Measurements from ENCODE around the gene SRP54. TPM values are rescaled to one million over a fixed set of nuclear protein-coding genes. Genes with fewer than 3 reads are reported as not detected.

SRP54 gene
- total RNA-seq, 1 experiment from 2014 or later: 57.6 TPM

DNA sequence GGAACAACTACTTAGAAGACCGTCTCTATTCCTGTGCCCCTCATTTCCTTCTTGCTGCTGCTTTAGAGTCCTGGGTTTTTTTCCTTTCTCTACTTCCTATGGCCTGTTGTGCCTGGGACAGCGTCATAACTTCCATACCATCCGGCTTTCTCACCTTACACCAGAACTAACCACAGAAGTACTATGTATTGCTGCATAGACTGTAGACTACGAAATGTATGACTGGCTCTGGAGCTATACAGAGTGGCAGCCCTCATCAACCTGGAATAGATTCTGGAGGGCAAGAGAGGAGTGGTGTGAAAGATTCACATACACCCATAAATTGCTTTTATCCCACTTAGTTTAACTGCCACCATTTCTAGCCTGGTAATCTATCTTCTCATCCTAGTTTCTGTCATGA, 16.9 kb upstream of the SRP54 start:
- intact Hi-C loops (cut with micrococcal nuclease; ENCODE audit: unreplicated experiment): no loop called here
- Mint-ChIP-seq H3K36me3 (ENCODE audit: insufficient read depth, unreplicated experiment) (no peaks in the 10 kb centered on the region), H3K4me1 (ENCODE audit: low read depth, unreplicated experiment) (no peaks in the 10 kb centered on the region), H3K9me3 (ENCODE audit: low read depth, unreplicated experiment) (no peaks in the 10 kb centered on the region), H3K27ac (ENCODE audit: unreplicated experiment) (no peak overlapping the region), H3K4me3 (ENCODE audit: low read depth, unreplicated experiment) (no peak overlapping the region), H3K27me3 (ENCODE audit: unreplicated experiment) (no peaks in the 10 kb centered on the region)
- CTCF ChIA-PET: no interaction called here
- no TSS peak for BruUV-seq (replicated peaks)
- DNase-seq: no peak
- no peak for TF ChIP-seq CTCF (IDR thresholded peaks at IDR 0.05; ENCODE audit: unreplicated experiment)

- no peaks in the 10 kb centered on the region for H3K27me3 Mint-ChIP-seq (ENCODE audit: unreplicated experiment)
- TF ChIP-seq CTCF (IDR thresholded peaks at IDR 0.05; ENCODE audit: unreplicated experiment): no peak
- BruUV-seq (replicated peaks): no TSS peak
- H3K27ac Mint-ChIP-seq (ENCODE audit: unreplicated experiment): no peak overlapping the region
- intact Hi-C loops (cut with micrococcal nuclease; ENCODE audit: unreplicated experiment): no loop called here
- CTCF ChIA-PET: no interaction called here
- H3K4me3 Mint-ChIP-seq (ENCODE audit: low read depth, unreplicated experiment): no peak overlapping the region
- no peaks in the 10 kb centered on the region for H3K36me3 Mint-ChIP-seq (ENCODE audit: insufficient read depth, unreplicated experiment)
- H3K9me3 Mint-ChIP-seq (ENCODE audit: low read depth, unreplicated experiment): no peaks in the 10 kb centered on the region
- DNase-seq: no peak
- no peaks in the 10 kb centered on the region for H3K4me1 Mint-ChIP-seq (ENCODE audit: low read depth, unreplicated experiment)
Measured at GRCh38 chr14:34966413-34966812, 16.4 kb upstream of the SRP54 start.

- intact Hi-C loops (cut with micrococcal nuclease; ENCODE audit: unreplicated experiment): no loop called here
- BruUV-seq (replicated peaks): no TSS peak
- Mint-ChIP-seq H3K27me3 (ENCODE audit: unreplicated experiment) (no peaks in the 10 kb centered on the region), H3K36me3 (ENCODE audit: insufficient read depth, unreplicated experiment) (no peaks in the 10 kb centered on the region), H3K4me1 (ENCODE audit: low read depth, unreplicated experiment) (no peaks in the 10 kb centered on the region), H3K9me3 (ENCODE audit: low read depth, unreplicated experiment) (no peaks in the 10 kb centered on the region), H3K27ac (ENCODE audit: unreplicated experiment) (no peak overlapping the region), H3K4me3 (ENCODE audit: low read depth, unreplicated experiment) (no peak overlapping the region)
- DNase-seq: no peak
- CTCF ChIA-PET: no interaction called here
- no peak for TF ChIP-seq CTCF (IDR thresholded peaks at IDR 0.05; ENCODE audit: unreplicated experiment)
Measured at GRCh38 chr14:34970665-34971064, 12.1 kb upstream of the SRP54 start.

DNA sequence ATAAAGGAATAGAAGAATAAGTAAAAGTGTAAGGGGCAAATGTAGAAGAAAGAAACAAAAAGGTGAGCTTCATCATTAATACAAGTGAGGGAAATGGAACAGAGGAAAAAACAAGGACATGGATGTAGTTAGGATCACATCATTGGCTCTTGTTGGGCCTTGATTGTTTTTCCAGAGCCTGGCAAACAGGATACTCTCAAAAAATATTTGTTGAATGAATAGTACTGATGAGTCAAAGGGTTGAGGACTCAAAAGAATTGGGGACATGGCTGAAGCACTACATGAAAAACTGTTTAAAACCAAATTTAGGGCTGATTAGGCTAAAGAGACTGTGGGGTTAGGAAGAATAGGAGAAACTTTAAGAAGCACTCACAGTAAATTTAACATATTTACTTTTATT, 11.4 kb upstream of the SRP54 start:
- H3K4me1 Mint-ChIP-seq (ENCODE audit: low read depth, unreplicated experiment): no peaks in the 10 kb centered on the region
- no peak overlapping the region for H3K27ac Mint-ChIP-seq (ENCODE audit: unreplicated experiment)
- no peaks in the 10 kb centered on the region for H3K27me3 Mint-ChIP-seq (ENCODE audit: unreplicated experiment)
- no peaks in the 10 kb centered on the region for H3K9me3 Mint-ChIP-seq (ENCODE audit: low read depth, unreplicated experiment)
- DNase-seq: no peak
- intact Hi-C loops (cut with micrococcal nuclease; ENCODE audit: unreplicated experiment): no loop called here
- no peaks in the 10 kb centered on the region for H3K36me3 Mint-ChIP-seq (ENCODE audit: insufficient read depth, unreplicated experiment)
- no peak overlapping the region for H3K4me3 Mint-ChIP-seq (ENCODE audit: low read depth, unreplicated experiment)
- BruUV-seq (replicated peaks): no TSS peak
- no peak for TF ChIP-seq CTCF (IDR thresholded peaks at IDR 0.05; ENCODE audit: unreplicated experiment)
- CTCF ChIA-PET: no interaction called here

GRCh38 chr14:34971801-34972200, 11.0 kb upstream of the SRP54 start:
- H3K27ac Mint-ChIP-seq (ENCODE audit: unreplicated experiment): no peak overlapping the region
- H3K9me3 Mint-ChIP-seq (ENCODE audit: low read depth, unreplicated experiment): no peaks in the 10 kb centered on the region
- TF ChIP-seq CTCF (IDR thresholded peaks at IDR 0.05; ENCODE audit: unreplicated experiment): no peak
- H3K36me3 Mint-ChIP-seq (ENCODE audit: insufficient read depth, unreplicated experiment): no peaks in the 10 kb centered on the region
- intact Hi-C loops (cut with micrococcal nuclease; ENCODE audit: unreplicated experiment): no loop called here
- BruUV-seq (replicated peaks): no TSS peak
- no peaks in the 10 kb centered on the region for H3K4me1 Mint-ChIP-seq (ENCODE audit: low read depth, unreplicated experiment)
- CTCF ChIA-PET: no interaction called here
- no peak overlapping the region for H3K4me3 Mint-ChIP-seq (ENCODE audit: low read depth, unreplicated experiment)
- no peak for DNase-seq
- H3K27me3 Mint-ChIP-seq (ENCODE audit: unreplicated experiment): no peaks in the 10 kb centered on the region

Measured in Calu3 (cell line).